HL-60 (cell line): Measurements from ENCODE around the gene ATP1B3.

Experiments
- DNase-seq, 2 experiments: peaks; one replicate each; pipeline ENCODE4 v3.0.0-alpha.2; 2010 to 2020; ENCODE audit warnings: low read depth in 1 of 2, low spot score in 1 of 2
- H3K27ac ChIP-seq: fragments of 250-450 bp; sonication (Bioruptor Pico); replicated peaks from 2 replicates; pipeline ENCODE4 v1.5.1; 2020; ENCODE audit warnings: mild to moderate bottlenecking, moderate library complexity
- H3K27me3 ChIP-seq: fragments of 250-450 bp; sonication (Bioruptor Pico); 2 replicates; pipeline ENCODE4 v1.5.1; 2021; ENCODE audit warnings: mild to moderate bottlenecking, moderate library complexity; ENCODE audit not compliant: insufficient read depth, poor library complexity, severe bottlenecking
- H3K4me3 ChIP-seq: replicated peaks from 2 replicates; pipeline ENCODE4 v1.5.1; 2011; ENCODE audit warnings: mild to moderate bottlenecking, control low read depth, low read length; ENCODE audit not compliant: insufficient read depth
- GABPA ChIP-seq: IDR thresholded peaks from 2 replicates; pipeline ENCODE4 v1.6.1; 2012; ENCODE audit warnings: low read depth
- POLR2AphosphoS5 ChIP-seq: IDR thresholded peaks from 2 replicates; pipeline ENCODE4 v1.6.1; 2012; ENCODE audit warnings: low read depth
- SPI1 ChIP-seq: IDR thresholded peaks from 2 replicates; pipeline ENCODE4 v1.6.1; 2012; ENCODE audit warnings: low read depth, mild to moderate bottlenecking, borderline replicate concordance
- TF ChIP-seq, protein P1 (sequence below): IDR thresholded peaks from one replicate; pipeline ENCODE4 v1.5.1; 2011; ENCODE audit warnings: low read length, control low read depth, inconsistent platforms; ENCODE audit not compliant: insufficient read depth
- TF ChIP-seq, protein P2 (sequence below): IDR thresholded peaks from 2 replicates; pipeline ENCODE4 v1.6.1; 2012; ENCODE audit warnings: low read depth; ENCODE audit not compliant: insufficient replicate concordance

ATP1B3 gene

DNA sequence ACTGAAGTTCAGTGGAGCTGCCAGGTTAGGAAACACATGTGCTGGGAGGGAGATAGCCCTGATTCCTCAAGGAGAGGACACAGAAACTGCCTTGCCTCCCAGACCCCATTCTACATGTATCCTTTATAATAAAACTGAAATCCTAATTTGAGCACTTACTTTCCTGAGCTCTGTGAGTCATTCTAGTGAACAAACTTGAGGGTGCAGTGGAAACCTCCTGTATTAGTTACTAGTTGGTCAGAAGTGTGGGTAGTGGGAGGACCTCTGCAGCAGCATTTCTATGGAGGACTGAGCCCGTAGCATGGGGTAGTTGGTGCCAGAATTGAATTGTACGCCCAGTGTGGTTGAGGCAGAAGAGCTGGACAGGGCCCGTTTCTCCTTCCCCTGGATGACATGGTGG, 23.9 kb downstream of the ATP1B3 start:
- no peak for DNase-seq
- Histone ChIP-seq H3K4me3 (no peak overlapping the region), H3K27me3 (no peaks in the 10 kb centered on the region), H3K27ac (no peak overlapping the region)
- TF ChIP-seq, protein P1, sequence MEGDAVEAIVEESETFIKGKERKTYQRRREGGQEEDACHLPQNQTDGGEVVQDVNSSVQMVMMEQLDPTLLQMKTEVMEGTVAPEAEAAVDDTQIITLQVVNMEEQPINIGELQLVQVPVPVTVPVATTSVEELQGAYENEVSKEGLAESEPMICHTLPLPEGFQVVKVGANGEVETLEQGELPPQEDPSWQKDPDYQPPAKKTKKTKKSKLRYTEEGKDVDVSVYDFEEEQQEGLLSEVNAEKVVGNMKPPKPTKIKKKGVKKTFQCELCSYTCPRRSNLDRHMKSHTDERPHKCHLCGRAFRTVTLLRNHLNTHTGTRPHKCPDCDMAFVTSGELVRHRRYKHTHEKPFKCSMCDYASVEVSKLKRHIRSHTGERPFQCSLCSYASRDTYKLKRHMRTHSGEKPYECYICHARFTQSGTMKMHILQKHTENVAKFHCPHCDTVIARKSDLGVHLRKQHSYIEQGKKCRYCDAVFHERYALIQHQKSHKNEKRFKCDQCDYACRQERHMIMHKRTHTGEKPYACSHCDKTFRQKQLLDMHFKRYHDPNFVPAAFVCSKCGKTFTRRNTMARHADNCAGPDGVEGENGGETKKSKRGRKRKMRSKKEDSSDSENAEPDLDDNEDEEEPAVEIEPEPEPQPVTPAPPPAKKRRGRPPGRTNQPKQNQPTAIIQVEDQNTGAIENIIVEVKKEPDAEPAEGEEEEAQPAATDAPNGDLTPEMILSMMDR = no peak
- TF ChIP-seq POLR2AphosphoS5 = no peak
- no peak for TF ChIP-seq SPI1
- TF ChIP-seq, protein P2, sequence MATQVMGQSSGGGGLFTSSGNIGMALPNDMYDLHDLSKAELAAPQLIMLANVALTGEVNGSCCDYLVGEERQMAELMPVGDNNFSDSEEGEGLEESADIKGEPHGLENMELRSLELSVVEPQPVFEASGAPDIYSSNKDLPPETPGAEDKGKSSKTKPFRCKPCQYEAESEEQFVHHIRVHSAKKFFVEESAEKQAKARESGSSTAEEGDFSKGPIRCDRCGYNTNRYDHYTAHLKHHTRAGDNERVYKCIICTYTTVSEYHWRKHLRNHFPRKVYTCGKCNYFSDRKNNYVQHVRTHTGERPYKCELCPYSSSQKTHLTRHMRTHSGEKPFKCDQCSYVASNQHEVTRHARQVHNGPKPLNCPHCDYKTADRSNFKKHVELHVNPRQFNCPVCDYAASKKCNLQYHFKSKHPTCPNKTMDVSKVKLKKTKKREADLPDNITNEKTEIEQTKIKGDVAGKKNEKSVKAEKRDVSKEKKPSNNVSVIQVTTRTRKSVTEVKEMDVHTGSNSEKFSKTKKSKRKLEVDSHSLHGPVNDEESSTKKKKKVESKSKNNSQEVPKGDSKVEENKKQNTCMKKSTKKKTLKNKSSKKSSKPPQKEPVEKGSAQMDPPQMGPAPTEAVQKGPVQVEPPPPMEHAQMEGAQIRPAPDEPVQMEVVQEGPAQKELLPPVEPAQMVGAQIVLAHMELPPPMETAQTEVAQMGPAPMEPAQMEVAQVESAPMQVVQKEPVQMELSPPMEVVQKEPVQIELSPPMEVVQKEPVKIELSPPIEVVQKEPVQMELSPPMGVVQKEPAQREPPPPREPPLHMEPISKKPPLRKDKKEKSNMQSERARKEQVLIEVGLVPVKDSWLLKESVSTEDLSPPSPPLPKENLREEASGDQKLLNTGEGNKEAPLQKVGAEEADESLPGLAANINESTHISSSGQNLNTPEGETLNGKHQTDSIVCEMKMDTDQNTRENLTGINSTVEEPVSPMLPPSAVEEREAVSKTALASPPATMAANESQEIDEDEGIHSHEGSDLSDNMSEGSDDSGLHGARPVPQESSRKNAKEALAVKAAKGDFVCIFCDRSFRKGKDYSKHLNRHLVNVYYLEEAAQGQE = no peak

DNA sequence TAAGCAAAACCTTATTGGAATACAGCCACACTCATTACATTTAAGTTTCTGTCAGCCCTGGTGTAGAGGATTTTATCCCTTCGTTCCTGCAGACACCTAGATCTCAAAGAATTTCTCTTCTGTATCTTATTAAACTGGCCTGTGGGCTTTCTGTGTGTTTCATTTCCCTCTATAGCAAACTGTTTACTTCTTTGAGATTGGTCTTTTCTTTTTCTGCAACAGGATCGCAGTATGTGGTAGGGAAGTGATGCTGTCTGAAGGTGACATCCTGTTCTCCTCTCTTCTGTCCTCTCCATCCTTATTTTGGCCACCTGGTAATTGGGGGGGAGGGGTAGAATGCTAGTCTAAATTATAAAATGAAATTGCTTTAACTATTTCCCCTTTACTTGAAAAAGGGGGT, 25.5 kb downstream of the ATP1B3 start:
- Histone ChIP-seq H3K27me3 (no peaks in the 10 kb centered on the region), H3K4me3 (no peak overlapping the region), H3K27ac (no peak overlapping the region)
- TF ChIP-seq SPI1 = no peak
- TF ChIP-seq, protein P1 = no peak
- TF ChIP-seq GABPA = no peak
- TF ChIP-seq POLR2AphosphoS5 = no peak
- TF ChIP-seq, protein P2 = no peak
- DNase-seq = no peak

DNA sequence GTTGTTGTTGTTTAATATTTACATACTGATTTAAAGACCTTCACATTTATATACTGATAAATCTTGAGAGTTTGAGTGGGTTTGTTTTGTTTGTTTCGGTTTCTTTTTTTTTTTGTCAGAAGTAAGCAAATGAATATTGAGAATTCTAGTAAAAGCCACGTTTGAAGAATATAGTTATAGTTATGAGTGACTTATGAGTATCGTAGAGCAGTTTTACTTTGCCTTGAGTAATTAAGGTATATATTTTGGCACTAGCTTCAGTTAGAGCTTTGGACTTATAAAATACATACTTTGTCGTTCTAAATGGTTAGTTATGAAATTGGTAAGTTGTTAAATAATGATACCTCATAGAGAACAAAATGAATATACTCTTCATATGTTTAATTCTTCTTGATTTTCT, 27.8 kb downstream of the ATP1B3 start:
- DNase-seq = no peak
- H3K27ac ChIP-seq = no peak overlapping the region
- TF ChIP-seq, protein P2 = no peak
- no peak for TF ChIP-seq POLR2AphosphoS5

DNA sequence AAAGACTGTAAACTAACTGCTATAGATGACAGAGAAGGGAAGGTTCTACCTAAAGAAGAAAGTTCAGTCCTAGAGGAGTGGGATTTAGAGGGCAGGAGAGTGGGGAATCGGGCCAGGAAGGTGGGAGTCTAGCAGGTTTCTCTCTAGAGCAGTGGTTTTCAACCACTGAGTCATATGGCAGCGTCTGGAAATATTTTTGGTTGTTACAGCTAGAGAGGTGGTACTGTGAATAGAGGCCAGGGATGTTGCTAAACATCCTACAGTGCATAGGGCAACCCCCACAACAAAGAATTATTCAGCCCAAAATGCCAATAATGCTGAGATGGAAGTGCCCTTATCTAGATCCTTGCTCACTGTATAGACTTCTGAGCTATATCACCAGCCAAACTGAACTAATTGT, 28.7 kb downstream of the ATP1B3 start:
- no peak overlapping the region for H3K4me3 ChIP-seq
- TF ChIP-seq GABPA (no peak), SPI1 (no peak), POLR2AphosphoS5 (no peak)
- TF ChIP-seq, protein P1 = no peak
- TF ChIP-seq, protein P2 = no peak
- no peak overlapping the region for H3K27ac ChIP-seq
- DNase-seq = no peak
- H3K27me3 ChIP-seq = no peaks in the 10 kb centered on the region

More for the DNA sequence above, 27.8 kb downstream of the ATP1B3 start:
- Histone ChIP-seq H3K4me3 (no peak overlapping the region), H3K27me3 (no peaks in the 10 kb centered on the region)
